Mammary epithelial cell (primary cell): ENCODE measurements around the gene PADI3.

Source experiments
- EZH2 ChIP-seq: IDR thresholded peaks from 2 replicates; pipeline ENCODE4 v1.6.1; 2012; ENCODE audit warnings: low read length, inconsistent platforms, borderline replicate concordance
- TF ChIP-seq, protein P1 (sequence below), 2 donors: IDR thresholded peaks in 1 of 2; conservative IDR thresholded peaks in 1 of 2; 2 replicates each; pipeline ENCODE4 v1.5.1; 2011 to 2012; ENCODE audit warnings: inconsistent platforms in 2 of 2, low read length in 2 of 2, mild to moderate bottlenecking in 2 of 2, control low read depth in 1 of 2, low read depth in 1 of 2; ENCODE audit not compliant: insufficient read depth in 1 of 2; ENCODE audit errors: extremely low read depth in 1 of 2

DNA sequence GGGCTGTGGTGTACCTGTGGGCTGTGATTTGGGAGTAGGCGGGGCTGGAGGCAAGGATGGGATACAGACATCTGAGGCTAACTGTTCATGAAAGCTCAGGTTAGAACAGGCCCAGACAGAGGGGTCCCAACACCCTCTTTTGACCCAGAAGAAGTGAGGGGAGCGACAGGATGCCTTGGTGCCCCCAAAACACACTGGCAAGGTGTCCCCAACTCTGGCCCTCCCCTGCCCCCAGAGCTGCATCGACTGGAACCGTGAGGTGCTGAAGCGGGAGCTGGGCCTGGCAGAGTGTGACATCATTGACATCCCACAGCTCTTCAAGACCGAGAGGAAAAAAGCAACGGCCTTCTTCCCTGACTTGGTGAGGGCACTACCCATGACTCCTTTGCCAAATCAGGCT is 31.5 kb downstream of the PADI3 start:
- TF ChIP-seq, protein P1, sequence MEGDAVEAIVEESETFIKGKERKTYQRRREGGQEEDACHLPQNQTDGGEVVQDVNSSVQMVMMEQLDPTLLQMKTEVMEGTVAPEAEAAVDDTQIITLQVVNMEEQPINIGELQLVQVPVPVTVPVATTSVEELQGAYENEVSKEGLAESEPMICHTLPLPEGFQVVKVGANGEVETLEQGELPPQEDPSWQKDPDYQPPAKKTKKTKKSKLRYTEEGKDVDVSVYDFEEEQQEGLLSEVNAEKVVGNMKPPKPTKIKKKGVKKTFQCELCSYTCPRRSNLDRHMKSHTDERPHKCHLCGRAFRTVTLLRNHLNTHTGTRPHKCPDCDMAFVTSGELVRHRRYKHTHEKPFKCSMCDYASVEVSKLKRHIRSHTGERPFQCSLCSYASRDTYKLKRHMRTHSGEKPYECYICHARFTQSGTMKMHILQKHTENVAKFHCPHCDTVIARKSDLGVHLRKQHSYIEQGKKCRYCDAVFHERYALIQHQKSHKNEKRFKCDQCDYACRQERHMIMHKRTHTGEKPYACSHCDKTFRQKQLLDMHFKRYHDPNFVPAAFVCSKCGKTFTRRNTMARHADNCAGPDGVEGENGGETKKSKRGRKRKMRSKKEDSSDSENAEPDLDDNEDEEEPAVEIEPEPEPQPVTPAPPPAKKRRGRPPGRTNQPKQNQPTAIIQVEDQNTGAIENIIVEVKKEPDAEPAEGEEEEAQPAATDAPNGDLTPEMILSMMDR (conservative IDR thresholded peaks at IDR 0.05 in 1 of 2, IDR thresholded peaks at IDR 0.05 in 1 of 2; ENCODE audit: extremely low read depth in 1 of 2, insufficient read depth in 1 of 2, low read depth in 1 of 2, low read length in 2 of 2): no peak
- no peak for TF ChIP-seq EZH2
